ENCODE measurements around the gene C1QTNF2. TPM values are rescaled to one million over a fixed set of nuclear protein-coding genes. Genes with fewer than 3 reads are reported as not detected.

Gene C1QTNF2
- total RNA-seq, 1 experiment from 2014 or later, result 0.39 TPM

DNA sequence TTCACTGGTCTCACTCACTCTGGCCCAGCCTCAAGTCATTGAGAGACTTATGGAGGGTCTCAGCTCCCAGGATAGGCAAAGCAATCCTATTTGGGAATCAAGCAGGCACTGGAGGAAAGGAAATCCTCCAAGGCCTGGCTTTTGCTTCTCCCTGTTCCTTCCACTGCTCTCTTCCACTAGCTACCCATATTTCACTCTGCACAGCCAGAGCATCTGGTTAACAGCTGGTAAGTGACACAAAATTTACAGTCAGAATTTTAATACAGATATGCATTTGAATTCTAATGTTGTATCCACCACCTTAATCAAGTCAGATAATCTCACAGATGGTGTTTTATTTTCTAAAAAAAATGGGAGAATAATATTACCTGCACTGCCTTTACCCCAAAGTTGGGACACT is 868 bp upstream of the C1QTNF2 start:
- DNase-seq (ENCODE audit: low spot score), result no peak
- intact Hi-C loops (cut with micrococcal nuclease; ENCODE audit: unreplicated experiment), result no loop called here
- TF ChIP-seq, protein P1, sequence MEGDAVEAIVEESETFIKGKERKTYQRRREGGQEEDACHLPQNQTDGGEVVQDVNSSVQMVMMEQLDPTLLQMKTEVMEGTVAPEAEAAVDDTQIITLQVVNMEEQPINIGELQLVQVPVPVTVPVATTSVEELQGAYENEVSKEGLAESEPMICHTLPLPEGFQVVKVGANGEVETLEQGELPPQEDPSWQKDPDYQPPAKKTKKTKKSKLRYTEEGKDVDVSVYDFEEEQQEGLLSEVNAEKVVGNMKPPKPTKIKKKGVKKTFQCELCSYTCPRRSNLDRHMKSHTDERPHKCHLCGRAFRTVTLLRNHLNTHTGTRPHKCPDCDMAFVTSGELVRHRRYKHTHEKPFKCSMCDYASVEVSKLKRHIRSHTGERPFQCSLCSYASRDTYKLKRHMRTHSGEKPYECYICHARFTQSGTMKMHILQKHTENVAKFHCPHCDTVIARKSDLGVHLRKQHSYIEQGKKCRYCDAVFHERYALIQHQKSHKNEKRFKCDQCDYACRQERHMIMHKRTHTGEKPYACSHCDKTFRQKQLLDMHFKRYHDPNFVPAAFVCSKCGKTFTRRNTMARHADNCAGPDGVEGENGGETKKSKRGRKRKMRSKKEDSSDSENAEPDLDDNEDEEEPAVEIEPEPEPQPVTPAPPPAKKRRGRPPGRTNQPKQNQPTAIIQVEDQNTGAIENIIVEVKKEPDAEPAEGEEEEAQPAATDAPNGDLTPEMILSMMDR (conservative IDR thresholded peaks at IDR 0.05; ENCODE audit: low read depth, low read length), result no peak
- TF ChIP-seq EZH2 (IDR thresholded peaks at IDR 0.05; ENCODE audit: borderline replicate concordance, low read depth, low read length, poor library complexity, severe bottlenecking), result no peak
- Histone ChIP-seq H3K27me3 (replicated peaks; ENCODE audit: insufficient read depth, low read depth, low read length, poor library complexity) (peaks cover 18% of the 10 kb centered on the region), H3K4me1 (ENCODE audit: insufficient read depth, low read length, poor library complexity, severe bottlenecking) (no peaks in the 10 kb centered on the region), H3K4me3 (ENCODE audit: low read depth, low read length, poor library complexity, severe bottlenecking) (no peak overlapping the region), H3K36me3 (ENCODE audit: insufficient read depth, low read length, poor library complexity, severe bottlenecking) (no peaks in the 10 kb centered on the region), H3K27ac (ENCODE audit: low read depth, low read length, poor library complexity, severe bottlenecking) (no peak overlapping the region), H3K9me3 (ENCODE audit: low read depth, low read length, poor library complexity, severe bottlenecking) (no peaks in the 10 kb centered on the region)
- POLR2A ChIA-PET (ENCODE audit: low non-redundant PET), result no interaction called here
- BruUV-seq (replicated peaks), result no TSS peak
- CTCF ChIA-PET, result no interaction called here

DNA sequence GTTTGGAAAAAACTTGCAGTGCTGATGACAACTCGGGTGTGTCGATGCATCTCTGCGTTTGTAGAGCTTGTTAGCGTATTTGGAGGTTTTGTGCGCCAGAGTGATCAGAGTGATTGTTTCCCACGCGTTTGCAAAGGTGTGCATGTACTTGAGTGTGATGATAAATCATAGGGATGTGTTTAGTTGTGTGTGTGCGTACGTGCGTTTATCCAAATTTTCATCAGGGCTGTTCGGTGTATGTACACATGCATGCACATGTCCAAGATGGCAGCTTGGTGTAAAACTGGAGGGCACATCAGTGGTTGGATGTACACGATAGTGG is 248 bp upstream of the C1QTNF2 start:
- TF ChIP-seq EZH2 (IDR thresholded peaks at IDR 0.05; ENCODE audit: borderline replicate concordance, low read depth, low read length, poor library complexity, severe bottlenecking), result peak; percentile 26
- TF ChIP-seq, protein P1 (conservative IDR thresholded peaks at IDR 0.05; ENCODE audit: low read depth, low read length), result no peak
- CTCF ChIA-PET, result no interaction called here
- no peaks in the 10 kb centered on the region for H3K9me3 ChIP-seq (ENCODE audit: low read depth, low read length, poor library complexity, severe bottlenecking)
- intact Hi-C loops (cut with micrococcal nuclease; ENCODE audit: unreplicated experiment), result no loop called here
- POLR2A ChIA-PET (ENCODE audit: low non-redundant PET), result no interaction called here
- H3K27ac ChIP-seq (ENCODE audit: low read depth, low read length, poor library complexity, severe bottlenecking), result no peak overlapping the region
- no peaks in the 10 kb centered on the region for H3K4me1 ChIP-seq (ENCODE audit: insufficient read depth, low read length, poor library complexity, severe bottlenecking)
- H3K4me3 ChIP-seq (ENCODE audit: low read depth, low read length, poor library complexity, severe bottlenecking), result peak overlapping the region; percentile 47
- H3K27me3 ChIP-seq (replicated peaks; ENCODE audit: insufficient read depth, low read depth, low read length, poor library complexity), result peaks cover 15% of the 10 kb centered on the region
- H3K36me3 ChIP-seq (ENCODE audit: insufficient read depth, low read length, poor library complexity, severe bottlenecking), result no peaks in the 10 kb centered on the region
- no peak for DNase-seq (ENCODE audit: low spot score)
- BruUV-seq (replicated peaks), result no TSS peak

DNA sequence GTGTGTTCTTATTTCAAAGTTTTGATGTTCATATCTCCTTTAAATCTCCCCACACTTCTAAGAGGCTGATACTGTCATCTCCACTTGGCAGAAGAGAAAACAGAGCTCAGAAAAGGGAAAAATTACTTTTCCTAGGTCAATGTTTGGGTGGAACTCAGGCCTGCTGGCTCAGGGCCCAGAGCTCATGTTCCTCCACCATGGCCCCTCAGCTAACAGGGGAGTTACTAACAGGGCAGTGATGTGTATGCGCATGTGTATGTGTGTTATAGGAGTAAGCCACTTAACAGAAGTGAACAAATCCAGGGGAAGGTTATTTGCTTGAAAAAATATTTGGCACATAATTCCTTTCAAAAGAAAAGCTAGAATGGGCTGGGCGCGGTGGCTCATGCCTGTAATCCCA is 2.5 kb downstream of the C1QTNF2 start:
- TF ChIP-seq, protein P1 (conservative IDR thresholded peaks at IDR 0.05; ENCODE audit: low read depth, low read length), result no peak
- no peak for TF ChIP-seq EZH2 (IDR thresholded peaks at IDR 0.05; ENCODE audit: borderline replicate concordance, low read depth, low read length, poor library complexity, severe bottlenecking)
- POLR2A ChIA-PET (ENCODE audit: low non-redundant PET), result no interaction called here
- no peaks in the 10 kb centered on the region for H3K4me1 ChIP-seq (ENCODE audit: insufficient read depth, low read length, poor library complexity, severe bottlenecking)
- no peak for DNase-seq (ENCODE audit: low spot score)
- BruUV-seq (replicated peaks), result no TSS peak
- H3K27ac ChIP-seq (ENCODE audit: low read depth, low read length, poor library complexity, severe bottlenecking), result no peak overlapping the region
- no peaks in the 10 kb centered on the region for H3K9me3 ChIP-seq (ENCODE audit: low read depth, low read length, poor library complexity, severe bottlenecking)
- CTCF ChIA-PET, result no interaction called here
- H3K4me3 ChIP-seq (ENCODE audit: low read depth, low read length, poor library complexity, severe bottlenecking), result no peak overlapping the region
- intact Hi-C loops (cut with micrococcal nuclease; ENCODE audit: unreplicated experiment), result no loop called here
- no peaks in the 10 kb centered on the region for H3K36me3 ChIP-seq (ENCODE audit: insufficient read depth, low read length, poor library complexity, severe bottlenecking)
- peaks cover 11% of the 10 kb centered on the region for H3K27me3 ChIP-seq (replicated peaks; ENCODE audit: insufficient read depth, low read depth, low read length, poor library complexity)

All from A673 (cell line).